Suprapubic skin (tissue), 3 donors: ENCODE results near the gene KCTD1.

Experiments
- EP300 ChIP-seq: sonication (generic); formaldehyde crosslinking; IDR thresholded peaks from one replicate; pipeline ENCODE4 v1.6.1; 2017; ENCODE audit warnings: antibody characterized with exemption
- TF ChIP-seq, protein P1 (sequence below), 2 donors: fragments of 200-600 bp in 1 of 2; fragments of 450-650 bp in 1 of 2; sonication (generic) in 1 of 2; IDR thresholded peaks; one replicate each; pipeline ENCODE4 v1.5.1; 2016 to 2019; ENCODE audit warnings: antibody characterized with exemption in 2 of 2, mild to moderate bottlenecking in 1 of 2, moderate library complexity in 1 of 2

DNA sequence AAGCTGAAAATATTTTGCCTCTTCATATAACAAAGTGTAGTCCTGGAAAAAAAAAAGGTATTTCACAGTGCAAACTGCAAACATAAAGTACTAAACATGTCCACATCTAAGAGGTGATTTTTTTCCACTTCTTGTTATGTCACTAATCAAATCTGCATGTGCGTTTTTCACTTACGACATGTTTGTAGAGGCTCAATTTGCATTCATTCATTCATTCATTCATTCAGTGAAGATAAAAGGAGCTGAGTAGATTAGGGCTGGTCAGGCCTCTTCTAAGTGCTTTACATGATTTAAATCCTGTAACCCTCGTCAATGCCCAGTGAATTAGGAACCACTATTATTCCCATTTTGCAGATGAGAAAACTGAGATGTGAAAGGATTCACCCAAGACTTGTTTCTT lies 88.5 kb downstream of the KCTD1 start:
- TF ChIP-seq, protein P1, sequence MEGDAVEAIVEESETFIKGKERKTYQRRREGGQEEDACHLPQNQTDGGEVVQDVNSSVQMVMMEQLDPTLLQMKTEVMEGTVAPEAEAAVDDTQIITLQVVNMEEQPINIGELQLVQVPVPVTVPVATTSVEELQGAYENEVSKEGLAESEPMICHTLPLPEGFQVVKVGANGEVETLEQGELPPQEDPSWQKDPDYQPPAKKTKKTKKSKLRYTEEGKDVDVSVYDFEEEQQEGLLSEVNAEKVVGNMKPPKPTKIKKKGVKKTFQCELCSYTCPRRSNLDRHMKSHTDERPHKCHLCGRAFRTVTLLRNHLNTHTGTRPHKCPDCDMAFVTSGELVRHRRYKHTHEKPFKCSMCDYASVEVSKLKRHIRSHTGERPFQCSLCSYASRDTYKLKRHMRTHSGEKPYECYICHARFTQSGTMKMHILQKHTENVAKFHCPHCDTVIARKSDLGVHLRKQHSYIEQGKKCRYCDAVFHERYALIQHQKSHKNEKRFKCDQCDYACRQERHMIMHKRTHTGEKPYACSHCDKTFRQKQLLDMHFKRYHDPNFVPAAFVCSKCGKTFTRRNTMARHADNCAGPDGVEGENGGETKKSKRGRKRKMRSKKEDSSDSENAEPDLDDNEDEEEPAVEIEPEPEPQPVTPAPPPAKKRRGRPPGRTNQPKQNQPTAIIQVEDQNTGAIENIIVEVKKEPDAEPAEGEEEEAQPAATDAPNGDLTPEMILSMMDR (IDR thresholded peaks at IDR 0.05), result no peak
- TF ChIP-seq EP300, result no peak
